Keratinocyte (primary cell): Measurements from ENCODE around the gene CHSY3. TPM values are rescaled to one million over a fixed set of nuclear protein-coding genes. Genes with fewer than 3 reads are reported as not detected.

ENCODE experiments used
- DNase-seq: peaks from one replicate; pipeline ENCODE4 v3.0.0-alpha.2; 2011; ENCODE audit warnings: low read depth, missing footprints, low spot score
- FAIRE-seq: peaks from 2 replicates; lab custom pipeline; 2011; peaks lifted over from hg19 to GRCh38; lab: Jason Lieb, UNC
- H2AFZ ChIP-seq: 2 replicates; pipeline ENCODE4 v1.6.0; 2012; ENCODE audit warnings: low read length, control low read depth, inconsistent platforms; ENCODE audit not compliant: control insufficient read depth
- H3K27ac ChIP-seq: 2 replicates; pipeline ENCODE4 v1.5.1; 2011; ENCODE audit warnings: low read length; ENCODE audit not compliant: control insufficient read depth, insufficient read depth
- H3K27me3 ChIP-seq: 3 replicates; pipeline ENCODE4 v1.6.0; 2011; ENCODE audit warnings: low read length; ENCODE audit not compliant: control insufficient read depth, insufficient read depth; ENCODE audit errors: extremely low read depth
- H3K36me3 ChIP-seq, 2 experiments: 2 replicates in 1 of 2; 3 replicates in 1 of 2; pipeline ENCODE4 v1.5.1; 2011; ENCODE audit warnings: low read length in 2 of 2, mild to moderate bottlenecking in 1 of 2; ENCODE audit not compliant: control insufficient read depth in 2 of 2, insufficient read depth in 2 of 2; ENCODE audit errors: extremely low read depth in 1 of 2
- H3K4me1 ChIP-seq: 3 replicates; pipeline ENCODE4 v1.5.1; 2011; ENCODE audit warnings: low read length; ENCODE audit not compliant: control insufficient read depth, insufficient read depth; ENCODE audit errors: extremely low read depth
- H3K4me2 ChIP-seq: 3 replicates; pipeline ENCODE4 v1.6.0; 2011; ENCODE audit warnings: low read depth, low read length; ENCODE audit not compliant: control insufficient read depth, insufficient read depth; ENCODE audit errors: extremely low read depth
- H3K4me3 ChIP-seq, 3 experiments: fragments of 200-600 bp in 1 of 3; sonication (generic) in 1 of 3; 2 replicates in 2 of 3; 3 replicates in 1 of 3; pipeline ENCODE4 v1.5.1; 2011 to 2016; ENCODE audit warnings: low read length in 3 of 3, mild to moderate bottlenecking in 3 of 3, control low read depth in 2 of 3, inconsistent platforms in 1 of 3, low read depth in 1 of 3, mixed read lengths in 1 of 3, mixed run types in 1 of 3, moderate library complexity in 1 of 3; ENCODE audit not compliant: control insufficient read depth in 2 of 3, insufficient read depth in 2 of 3; ENCODE audit errors: extremely low read depth in 1 of 3
- H3K79me2 ChIP-seq: 2 replicates; pipeline ENCODE4 v1.6.0; 2012; ENCODE audit warnings: low read length; ENCODE audit not compliant: control insufficient read depth, insufficient read depth
- H3K9ac ChIP-seq: 3 replicates; pipeline ENCODE4 v1.6.0; 2011; ENCODE audit warnings: low read length; ENCODE audit not compliant: control insufficient read depth, insufficient read depth; ENCODE audit errors: extremely low read depth
- H3K9me1 ChIP-seq: 3 replicates; pipeline ENCODE4 v1.6.0; 2011; ENCODE audit warnings: low read length; ENCODE audit not compliant: control insufficient read depth, insufficient read depth; ENCODE audit errors: extremely low read depth
- H3K9me3 ChIP-seq: 2 replicates; pipeline ENCODE4 v1.5.1; 2012; ENCODE audit warnings: low read depth, low read length; ENCODE audit not compliant: control insufficient read depth
- H4K20me1 ChIP-seq: 3 replicates; pipeline ENCODE4 v1.6.0; 2011; ENCODE audit warnings: low read length; ENCODE audit not compliant: control insufficient read depth, insufficient read depth; ENCODE audit errors: extremely low read depth
- EZH2 ChIP-seq: IDR thresholded peaks from one replicate; pipeline ENCODE4 v1.6.1; 2012; ENCODE audit warnings: inconsistent platforms, mild to moderate bottlenecking, low read length, moderate library complexity
- dilution Hi-C: fragments of 300-500 bp; cut with MboI; formaldehyde crosslinking; loops from one replicate; pipeline ENCODE4 v1.7.0; 2020; ENCODE audit warnings: low sequenced_read_pairs; ENCODE audit not compliant: extremely low pct_ligation_motif_present
- polyA minus RNA-seq, 3 experiments: library from RNA; depleted of rRNA, polyadenylated mRNA; stranded (reverse); fragments of >200 nt; gene quantifications; 1 replicate in 1 of 3; 2 replicates in 1 of 3; 3 replicates in 1 of 3; pipeline ENCODE4 v1.2.3, GENCODE V29; 2011
- polyA plus RNA-seq, 5 experiments: library from polyadenylated mRNA; depleted of rRNA in 3 of 5; stranded (reverse) in 3 of 5; stranded (forward) in 1 of 5; unstranded in 1 of 5; fragments of >200 nt; gene quantifications; 1 replicate in 1 of 5; 2 replicates in 3 of 5; 3 replicates in 1 of 5; pipeline versions ENCODE4 v1.2.1 to v1.2.3, GENCODE V29; 2011 to 2012; ENCODE audit warnings: missing spikeins in 2 of 5, low read depth in 1 of 5, low replicate concordance in 1 of 5
- TF ChIP-seq, protein P1 (sequence below), 3 experiments: IDR thresholded peaks in 1 of 3; conservative IDR thresholded peaks in 1 of 3; optimal IDR thresholded peaks in 1 of 3; 2 replicates in 2 of 3; 3 replicates in 1 of 3; pipeline versions ENCODE3 to v1.5.1; 2011; ENCODE audit warnings: low read length in 3 of 3, mild to moderate bottlenecking in 3 of 3, moderate library complexity in 2 of 3, control low read depth in 1 of 3, inconsistent platforms in 1 of 3; ENCODE audit not compliant: insufficient read depth in 2 of 3; ENCODE audit errors: extremely low read depth in 1 of 3

The CHSY3 gene
- polyA plus RNA-seq: 0.37 to 0.58 TPM (median 0.47 TPM) in 3 replicates
- polyA plus RNA-seq (2011; ENCODE audit: low read depth): not detected
- 0.12 TPM in 2 replicates for polyA plus RNA-seq (2011; cell fraction: cytosol; rRNA removed)
- 0.64 and 1.0 TPM in 2 replicates for polyA plus RNA-seq (2011; cell fraction: nucleus; rRNA removed)
- 0.08 and 0.31 TPM in 2 replicates for polyA plus RNA-seq (2012; ENCODE audit: low replicate concordance)
- 0.26 to 0.96 TPM in 2 of 3 replicates, not detected in the other for polyA minus RNA-seq
- not detected for polyA minus RNA-seq (2011; cell fraction: cytosol; rRNA and poly(A)+ RNA removed)
- polyA minus RNA-seq (2011; cell fraction: nucleus; rRNA and poly(A)+ RNA removed): 0.84 and 2.9 TPM in 2 replicates

DNA sequence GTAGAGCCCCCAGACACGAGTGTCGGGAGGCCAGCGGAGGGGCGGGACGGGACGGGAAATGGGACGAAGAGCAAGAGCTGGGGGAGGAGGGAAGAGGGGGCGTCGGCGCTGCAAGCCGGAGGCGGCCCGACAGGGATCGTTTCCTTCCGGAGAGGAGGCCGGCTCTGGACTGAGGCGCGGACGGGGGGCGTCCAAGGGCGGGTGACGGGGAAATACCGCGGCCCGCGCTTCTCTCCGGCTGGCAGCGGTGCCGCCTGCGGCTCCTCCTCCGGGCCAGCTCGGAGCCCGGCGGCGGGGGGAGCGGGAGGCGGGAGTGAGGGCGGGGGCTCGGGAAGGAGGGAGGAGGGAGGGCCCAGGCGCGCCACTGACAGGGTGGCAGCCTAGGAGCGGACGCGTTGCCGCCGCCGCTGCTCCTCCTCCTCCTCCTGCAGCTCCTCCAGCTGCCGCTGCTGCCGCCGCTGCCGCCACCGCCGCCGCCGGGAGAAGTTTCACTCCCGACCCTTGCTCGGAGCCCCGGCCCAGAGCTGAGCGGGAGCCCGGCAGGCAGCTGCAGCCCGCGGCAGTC, at the start of gene CHSY3:
Gene CHSY3 (plus strand): TSS at position 364 of the 565 bp plus-strand sequence.
- H3K9ac ChIP-seq: no peak within 1 kb of the TSS
- H3K9me3 ChIP-seq: no peaks in the 10 kb centered on the region
- dilution Hi-C loops: no loop called here
- H4K20me1 ChIP-seq: no peaks in the 10 kb centered on the region
- TF ChIP-seq, protein P1, sequence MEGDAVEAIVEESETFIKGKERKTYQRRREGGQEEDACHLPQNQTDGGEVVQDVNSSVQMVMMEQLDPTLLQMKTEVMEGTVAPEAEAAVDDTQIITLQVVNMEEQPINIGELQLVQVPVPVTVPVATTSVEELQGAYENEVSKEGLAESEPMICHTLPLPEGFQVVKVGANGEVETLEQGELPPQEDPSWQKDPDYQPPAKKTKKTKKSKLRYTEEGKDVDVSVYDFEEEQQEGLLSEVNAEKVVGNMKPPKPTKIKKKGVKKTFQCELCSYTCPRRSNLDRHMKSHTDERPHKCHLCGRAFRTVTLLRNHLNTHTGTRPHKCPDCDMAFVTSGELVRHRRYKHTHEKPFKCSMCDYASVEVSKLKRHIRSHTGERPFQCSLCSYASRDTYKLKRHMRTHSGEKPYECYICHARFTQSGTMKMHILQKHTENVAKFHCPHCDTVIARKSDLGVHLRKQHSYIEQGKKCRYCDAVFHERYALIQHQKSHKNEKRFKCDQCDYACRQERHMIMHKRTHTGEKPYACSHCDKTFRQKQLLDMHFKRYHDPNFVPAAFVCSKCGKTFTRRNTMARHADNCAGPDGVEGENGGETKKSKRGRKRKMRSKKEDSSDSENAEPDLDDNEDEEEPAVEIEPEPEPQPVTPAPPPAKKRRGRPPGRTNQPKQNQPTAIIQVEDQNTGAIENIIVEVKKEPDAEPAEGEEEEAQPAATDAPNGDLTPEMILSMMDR (optimal IDR thresholded peaks at IDR 0.05 in 1 of 3, IDR thresholded peaks at IDR 0.05 in 1 of 3, conservative IDR thresholded peaks at IDR 0.05 in 1 of 3; ENCODE audit: extremely low read depth in 1 of 3, insufficient read depth in 2 of 3, low read length in 3 of 3): peak in 1 of 3 experiments; percentile 10
- TF ChIP-seq EZH2: no peak
- FAIRE-seq (no peak), DNase-seq (no peak)
- peak within 1 kb of the TSS; percentile 84 for H2AFZ ChIP-seq
- H3K27me3 ChIP-seq: peaks cover 14% of the 10 kb centered on the region
- H3K9me1 ChIP-seq: no peaks in the 10 kb centered on the region
- no peaks in the 10 kb centered on the region for H3K36me3 ChIP-seq
- peak within 1 kb of the TSS; percentile 52 to 69 (median 59) for H3K4me3 ChIP-seq
- peaks cover 8% of the 10 kb centered on the region for H3K4me1 ChIP-seq
- no peak within 1 kb of the TSS for H3K27ac ChIP-seq
- H3K79me2 ChIP-seq: no peaks in the 10 kb centered on the region
- peak within 1 kb of the TSS; percentile 83 for H3K4me2 ChIP-seq

DNA sequence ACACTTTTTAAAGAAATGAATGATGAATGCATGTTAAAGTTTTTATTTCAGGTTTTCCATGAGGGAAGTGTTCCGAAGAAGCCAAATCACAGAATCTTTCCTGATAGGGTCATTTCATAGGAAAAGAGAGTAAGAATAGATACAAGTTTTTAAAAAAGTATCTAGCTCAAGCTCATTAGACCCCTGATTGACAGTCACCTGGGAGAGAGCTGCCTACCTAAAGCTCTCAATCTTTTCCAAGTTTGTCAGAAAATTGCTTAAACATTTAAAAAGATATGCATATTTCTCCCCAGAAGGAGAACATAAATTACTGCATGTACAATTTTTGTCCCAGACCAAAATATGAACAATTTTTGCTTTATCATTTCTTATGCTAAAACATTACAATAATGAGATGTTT, 47.9 kb upstream of the CHSY3 start:
- no peaks in the 10 kb centered on the region for H3K27me3 ChIP-seq
- DNase-seq (no peak), FAIRE-seq (no peak)
- no peaks in the 10 kb centered on the region for H3K36me3 ChIP-seq
- no peak overlapping the region for H3K27ac ChIP-seq
- H3K9ac ChIP-seq: no peak overlapping the region
- dilution Hi-C loops: no loop called here
- no peaks in the 10 kb centered on the region for H3K9me3 ChIP-seq
- no peak overlapping the region for H3K4me2 ChIP-seq
- H3K79me2 ChIP-seq: no peaks in the 10 kb centered on the region
- H3K9me1 ChIP-seq: no peaks in the 10 kb centered on the region
- no peak overlapping the region for H2AFZ ChIP-seq
- H3K4me3 ChIP-seq: no peak overlapping the region
- H3K4me1 ChIP-seq: no peaks in the 10 kb centered on the region
- H4K20me1 ChIP-seq: no peaks in the 10 kb centered on the region
- TF ChIP-seq, protein P1 (optimal IDR thresholded peaks at IDR 0.05 in 1 of 3, IDR thresholded peaks at IDR 0.05 in 1 of 3, conservative IDR thresholded peaks at IDR 0.05 in 1 of 3; ENCODE audit: extremely low read depth in 1 of 3, insufficient read depth in 2 of 3, low read length in 3 of 3): no peak
- TF ChIP-seq EZH2: no peak
